GM18873 (cell line): ENCODE data around the gene TNIK.
"Not testable (repeated sequence)": the region's sequence is repeated elsewhere in the genome, so short reads cannot be mapped to it uniquely, and the experiment has no call there.

ENCODE experiments used
- ATAC-seq: cut with Tn5 transposase; IDR thresholded peaks from one replicate; pipeline ENCODE4 v1.9.1; 2021; ENCODE audit warnings: mild to moderate bottlenecking, moderate library complexity, moderate number of reproducible peaks; ENCODE audit not compliant: unreplicated experiment, low FRiP score

Gene TNIK

GRCh38 chr3:171323938-171324536 lies 136.2 kb downstream of the TNIK start:
- ATAC-seq, result no peak

- ATAC-seq, result no peak
Observed at GRCh38 chr3:171321559-171322360, 138.4 kb downstream of the TNIK start.

GRCh38 chr3:171320750-171321558 lies 139.3 kb downstream of the TNIK start:
- no peak for ATAC-seq

- ATAC-seq, result no peak
Observed at GRCh38 chr3:171317171-171317570, 143.0 kb downstream of the TNIK start.

- ATAC-seq, result no peak
Observed at GRCh38 chr3:171315919-171316318, 144.3 kb downstream of the TNIK start.

- ATAC-seq, result no peak
Observed at GRCh38 chr3:171315101-171315500, 145.1 kb downstream of the TNIK start.

- ATAC-seq, result no peak
Observed at GRCh38 chr3:171314341-171314740, 145.9 kb downstream of the TNIK start.

- no peak for ATAC-seq
Observed at GRCh38 chr3:171313702-171314101, 146.5 kb downstream of the TNIK start.

GRCh38 chr3:171312741-171313140 lies 147.5 kb downstream of the TNIK start:
- no peak for ATAC-seq

- ATAC-seq, result no peak
Observed at GRCh38 chr3:171311784-171312183, 148.4 kb downstream of the TNIK start.

GRCh38 chr3:171309906-171310359 lies 150.3 kb downstream of the TNIK start:
- no peak for ATAC-seq

GRCh38 chr3:171307988-171308387 lies 152.2 kb downstream of the TNIK start:
- no peak for ATAC-seq

GRCh38 chr3:171307046-171307585 lies 153.1 kb downstream of the TNIK start:
- ATAC-seq, result no peak

- no peak for ATAC-seq
Observed at GRCh38 chr3:171306631-171307030, 153.6 kb downstream of the TNIK start.

GRCh38 chr3:171305823-171306222 lies 154.4 kb downstream of the TNIK start:
- ATAC-seq, result not testable (repeated sequence)

GRCh38 chr3:171304498-171304897 lies 155.7 kb downstream of the TNIK start:
- not testable (repeated sequence) for ATAC-seq

- not testable (repeated sequence) for ATAC-seq
Observed at GRCh38 chr3:171304017-171304416, 156.2 kb downstream of the TNIK start.

- no peak for ATAC-seq
Observed at GRCh38 chr3:171301998-171302397, 158.2 kb downstream of the TNIK start.

GRCh38 chr3:171301002-171301401 lies 159.2 kb downstream of the TNIK start:
- ATAC-seq, result no peak

GRCh38 chr3:171297951-171298350 lies 162.3 kb downstream of the TNIK start:
- no peak for ATAC-seq

GRCh38 chr3:171297207-171297606 lies 163.0 kb downstream of the TNIK start:
- no peak for ATAC-seq
